D721Med (cell line): ENCODE measurements around the gene AFF1.

Source experiments
- DNase-seq: peaks from one replicate; pipeline ENCODE4 v3.0.0; 2011; ENCODE audit warnings: low spot score; ENCODE audit not compliant: insufficient read length
- FAIRE-seq: peaks from 2 replicates; lab custom pipeline; 2011; peaks lifted over from hg19 to GRCh38; lab: Jason Lieb, UNC
- CTCF ChIP-seq: IDR thresholded peaks from 2 replicates; pipeline ENCODE4 v1.5.1; 2012; ENCODE audit warnings: mild to moderate bottlenecking, control low read depth; ENCODE audit not compliant: insufficient read depth; ENCODE audit errors: missing control alignments

Gene AFF1

GRCh38 chr4:86944964-86945781 lies 10.4 kb downstream of the AFF1 start:
- no peak for TF ChIP-seq CTCF
- FAIRE-seq (no peak), DNase-seq (no peak)

- no peak for TF ChIP-seq CTCF
- FAIRE-seq (no peak), DNase-seq (no peak)
Observed at GRCh38 chr4:86946868-86947500, 12.2 kb downstream of the AFF1 start.

GRCh38 chr4:86947501-86948120 lies 12.8 kb downstream of the AFF1 start:
- no peak for FAIRE-seq
- DNase-seq = no peak
- no peak for TF ChIP-seq CTCF

GRCh38 chr4:86948276-86948675 lies 13.5 kb downstream of the AFF1 start:
- no peak for TF ChIP-seq CTCF
- no peak for DNase-seq
- no peak for FAIRE-seq

GRCh38 chr4:86950831-86951525 lies 16.2 kb downstream of the AFF1 start:
- DNase-seq (no peak), FAIRE-seq (no peak)
- TF ChIP-seq CTCF = no peak

GRCh38 chr4:86955888-86956451 lies 21.2 kb downstream of the AFF1 start:
- no peak for FAIRE-seq

More at GRCh38 chr4:86955888-86956451, 21.2 kb downstream of the AFF1 start:
- DNase-seq = no peak
- TF ChIP-seq CTCF = no peak
